SU-DHL-6 (cell line): ENCODE measurements around the gene CST9L.

Experiments used
- H2AFZ ChIP-seq: fragments of 200-600 bp; sonication (generic); 2 replicates; pipeline ENCODE4 v1.6.1; 2014; ENCODE audit warnings: low read depth, mild to moderate bottlenecking, moderate library complexity, mixed read lengths, antibody characterized with exemption, low read length; ENCODE audit not compliant: severe bottlenecking
- H3F3A ChIP-seq: fragments of 200-600 bp; shearing (Covaris generic); 2 replicates; pipeline ENCODE4 v1.6.0; 2016; ENCODE audit warnings: antibody characterized with exemption, mild to moderate bottlenecking; ENCODE audit not compliant: insufficient read depth
- H3K27ac ChIP-seq: fragments of 200-600 bp; sonication (generic); 2 replicates; pipeline ENCODE4 v1.5.1; 2016; ENCODE audit warnings: low read depth, mild to moderate bottlenecking, low read length, moderate library complexity, mixed read lengths
- H3K27me3 ChIP-seq: fragments of 200-600 bp; sonication (generic), shearing (Covaris generic); 2 replicates; pipeline ENCODE4 v1.6.0; 2014; ENCODE audit warnings: mild to moderate bottlenecking, low read length
- H3K36me3 ChIP-seq: fragments of 200-600 bp; sonication (generic); 2 replicates; pipeline ENCODE4 v1.6.1; 2014; ENCODE audit warnings: mild to moderate bottlenecking, low read length, mixed read lengths
- H3K4me2 ChIP-seq: fragments of 300-600, 200-600 bp; shearing (Covaris generic), sonication (generic); 2 replicates; pipeline ENCODE4 v1.6.0; 2014; ENCODE audit warnings: low read length, low read depth, mild to moderate bottlenecking; ENCODE audit not compliant: poor library complexity, severe bottlenecking
- H3K4me3 ChIP-seq: fragments of 200-600 bp; sonication (generic); 2 replicates; pipeline ENCODE4 v1.5.1; 2014; ENCODE audit warnings: antibody characterized with exemption, low read length, mild to moderate bottlenecking, mixed read lengths; ENCODE audit not compliant: insufficient read depth, poor library complexity, severe bottlenecking
- H3K79me2 ChIP-seq: fragments of 200-600 bp; sonication (generic); 2 replicates; pipeline ENCODE4 v1.6.1; 2014; ENCODE audit warnings: mild to moderate bottlenecking, low read length, moderate library complexity; ENCODE audit not compliant: insufficient read depth
- H3K9ac ChIP-seq: fragments of 200-600 bp; sonication (generic); 2 replicates; pipeline ENCODE4 v1.7.0; 2014; ENCODE audit warnings: mild to moderate bottlenecking, low read length
- H3K9me2 ChIP-seq: fragments of 200-600 bp; sonication (generic); replicated peaks from 2 replicates; pipeline ENCODE4 v1.6.1; 2014; ENCODE audit warnings: low read length; ENCODE audit not compliant: insufficient read depth
- H3K9me3 ChIP-seq: fragments of 200-600 bp; sonication (generic); 2 replicates; pipeline ENCODE4 v1.6.1; 2014; ENCODE audit warnings: low read length, mixed read lengths; ENCODE audit not compliant: insufficient read depth
- H4K20me1 ChIP-seq: fragments of 200-600 bp; sonication (generic); 2 replicates; pipeline ENCODE4 v1.6.1; 2014; ENCODE audit warnings: low read depth, mild to moderate bottlenecking, antibody characterized with exemption, low read length, moderate library complexity, mixed read lengths
- EZH2phosphoT487 ChIP-seq: fragments of 200-600 bp; sonication (generic), shearing (Covaris generic); conservative IDR thresholded peaks from 2 replicates; pipeline ENCODE4 v1.6.1; 2018; ENCODE audit warnings: mild to moderate bottlenecking, antibody characterized with exemption, low read length, moderate library complexity, mixed read lengths
- TF ChIP-seq, protein P1 (sequence below): fragments of 200-600 bp; sonication (generic); IDR thresholded peaks from one replicate; pipeline ENCODE4 v1.5.1; 2017; ENCODE audit warnings: antibody characterized with exemption, mild to moderate bottlenecking, low read length, moderate library complexity; ENCODE audit not compliant: insufficient read depth, poor library complexity, severe bottlenecking

The CST9L gene

DNA sequence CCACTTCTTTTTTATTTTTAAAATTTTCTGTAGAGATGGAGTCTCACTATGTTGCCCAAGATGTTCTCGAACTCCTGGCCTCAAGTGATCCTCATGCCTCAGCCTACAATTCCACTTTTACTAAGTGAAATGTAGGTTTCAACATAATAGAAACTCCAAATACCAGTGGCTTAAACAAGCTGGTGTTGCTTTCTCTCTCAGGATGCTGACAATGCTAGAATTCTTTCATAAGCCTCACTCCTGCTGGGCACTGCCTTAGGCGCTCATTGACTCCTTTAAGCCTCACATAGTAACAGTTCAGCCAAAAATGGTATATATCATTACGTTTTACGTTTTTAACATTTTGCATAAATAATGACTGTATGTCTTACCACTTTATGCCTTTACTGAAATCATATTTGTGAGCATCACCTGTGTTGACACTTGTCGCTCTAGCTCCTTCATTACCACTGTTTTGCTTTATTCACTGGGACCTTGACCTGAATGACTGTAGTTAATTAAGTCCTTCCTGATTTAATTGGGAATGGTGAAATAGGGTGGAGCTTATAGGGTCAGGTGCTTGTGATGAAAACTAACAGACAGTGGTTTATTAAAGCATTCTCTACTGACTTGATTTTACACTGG lies 41.3 kb upstream of the CST9L start:
- H3K27me3 ChIP-seq = no peaks in the 10 kb centered on the region
- H3K27ac ChIP-seq = no peak overlapping the region

DNA sequence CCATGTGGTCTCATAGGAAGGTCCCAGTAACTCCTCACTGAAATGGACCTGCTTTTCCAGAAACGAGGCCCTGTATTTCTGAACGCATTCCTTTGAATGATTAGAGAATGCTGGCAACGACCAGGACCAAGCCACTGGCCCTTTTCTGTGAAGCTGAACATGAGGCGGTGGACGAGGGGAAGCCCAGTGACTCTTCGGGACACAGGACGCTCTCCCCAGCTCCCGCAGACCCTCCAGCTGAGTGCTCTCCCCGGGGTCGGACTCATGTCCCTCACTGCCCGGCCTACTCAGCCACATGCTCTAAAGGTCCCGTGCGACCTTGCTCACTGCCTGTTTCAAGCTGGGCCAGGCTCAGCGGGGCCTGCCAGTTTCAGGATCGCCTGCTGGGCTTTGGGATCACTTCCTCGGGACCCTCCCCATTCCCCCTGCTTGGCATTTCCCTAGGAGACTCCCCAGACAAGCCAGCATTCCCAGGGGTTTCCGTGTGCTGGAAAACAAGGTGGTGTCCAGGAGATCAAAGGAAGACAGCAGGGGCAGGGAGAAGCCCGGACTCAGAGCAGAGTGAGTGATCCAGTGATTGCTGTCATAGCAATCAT lies 40.1 kb upstream of the CST9L start:
- no peaks in the 10 kb centered on the region for H4K20me1 ChIP-seq
- H3K79me2 ChIP-seq = no peaks in the 10 kb centered on the region
- no peak overlapping the region for H3K27ac ChIP-seq
- H3K9me3 ChIP-seq = no peaks in the 10 kb centered on the region
- H3K4me3 ChIP-seq = no peak overlapping the region
- no peaks in the 10 kb centered on the region for H3K27me3 ChIP-seq
- no peak overlapping the region for H3K9ac ChIP-seq
- TF ChIP-seq, protein P1, sequence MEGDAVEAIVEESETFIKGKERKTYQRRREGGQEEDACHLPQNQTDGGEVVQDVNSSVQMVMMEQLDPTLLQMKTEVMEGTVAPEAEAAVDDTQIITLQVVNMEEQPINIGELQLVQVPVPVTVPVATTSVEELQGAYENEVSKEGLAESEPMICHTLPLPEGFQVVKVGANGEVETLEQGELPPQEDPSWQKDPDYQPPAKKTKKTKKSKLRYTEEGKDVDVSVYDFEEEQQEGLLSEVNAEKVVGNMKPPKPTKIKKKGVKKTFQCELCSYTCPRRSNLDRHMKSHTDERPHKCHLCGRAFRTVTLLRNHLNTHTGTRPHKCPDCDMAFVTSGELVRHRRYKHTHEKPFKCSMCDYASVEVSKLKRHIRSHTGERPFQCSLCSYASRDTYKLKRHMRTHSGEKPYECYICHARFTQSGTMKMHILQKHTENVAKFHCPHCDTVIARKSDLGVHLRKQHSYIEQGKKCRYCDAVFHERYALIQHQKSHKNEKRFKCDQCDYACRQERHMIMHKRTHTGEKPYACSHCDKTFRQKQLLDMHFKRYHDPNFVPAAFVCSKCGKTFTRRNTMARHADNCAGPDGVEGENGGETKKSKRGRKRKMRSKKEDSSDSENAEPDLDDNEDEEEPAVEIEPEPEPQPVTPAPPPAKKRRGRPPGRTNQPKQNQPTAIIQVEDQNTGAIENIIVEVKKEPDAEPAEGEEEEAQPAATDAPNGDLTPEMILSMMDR = no peak
- TF ChIP-seq EZH2phosphoT487 = no peak
- no peaks in the 10 kb centered on the region for H3K9me2 ChIP-seq
- no peak overlapping the region for H3K4me2 ChIP-seq
- no peak overlapping the region for H2AFZ ChIP-seq
- no peaks in the 10 kb centered on the region for H3F3A ChIP-seq
- no peaks in the 10 kb centered on the region for H3K36me3 ChIP-seq

More for the DNA sequence above, 41.3 kb upstream of the CST9L start:
- Histone ChIP-seq H3K4me3 (no peak overlapping the region), H3K4me2 (no peak overlapping the region), H2AFZ (no peak overlapping the region), H3K79me2 (no peaks in the 10 kb centered on the region), H3K9ac (no peak overlapping the region), H3K9me2 (no peaks in the 10 kb centered on the region), H4K20me1 (no peaks in the 10 kb centered on the region), H3K36me3 (no peaks in the 10 kb centered on the region), H3F3A (no peaks in the 10 kb centered on the region), H3K9me3 (no peaks in the 10 kb centered on the region)
- no peak for TF ChIP-seq EZH2phosphoT487
- TF ChIP-seq, protein P1 = no peak

DNA sequence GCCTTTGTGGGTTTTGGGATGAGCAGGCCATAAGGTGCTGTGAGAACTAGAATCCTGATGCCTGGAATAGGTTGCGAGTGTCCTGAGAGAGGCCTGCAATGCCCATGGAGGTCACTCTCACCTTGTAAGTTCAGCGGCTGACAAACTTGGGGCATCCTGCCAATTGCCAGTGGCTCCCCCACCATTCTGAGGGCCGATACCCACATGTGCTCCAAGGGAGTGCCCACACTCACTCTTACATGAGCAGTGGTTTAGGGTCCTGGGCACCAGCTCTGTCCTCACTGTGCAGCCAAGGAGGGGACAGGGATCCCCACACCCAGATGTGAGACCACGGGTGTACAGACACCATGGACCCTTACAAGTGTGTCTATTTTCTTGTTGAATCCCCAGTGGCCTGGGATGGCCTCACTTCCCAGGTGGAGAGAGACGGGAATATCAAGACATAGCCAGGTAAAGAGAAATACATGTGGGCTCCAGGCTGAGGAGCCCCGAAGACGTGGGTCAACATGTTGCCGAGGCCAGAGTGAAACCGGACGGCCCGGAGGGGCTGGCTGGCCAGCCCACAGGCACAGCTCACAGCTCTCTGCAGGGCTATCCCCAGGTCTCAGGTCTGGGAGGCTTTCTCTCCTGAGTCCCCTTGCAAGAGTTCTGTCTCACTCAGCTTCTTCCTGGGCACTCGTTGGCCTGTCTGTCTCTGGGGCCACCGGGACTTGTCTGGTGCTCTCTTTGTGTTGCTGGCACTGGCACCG lies 39.4 kb upstream of the CST9L start:
- no peaks in the 10 kb centered on the region for H3K36me3 ChIP-seq
- TF ChIP-seq, protein P1 = no peak
- no peak for TF ChIP-seq EZH2phosphoT487
- no peaks in the 10 kb centered on the region for H3F3A ChIP-seq
- H4K20me1 ChIP-seq = no peaks in the 10 kb centered on the region
- H3K4me2 ChIP-seq = no peak overlapping the region
- no peaks in the 10 kb centered on the region for H3K9me3 ChIP-seq
- no peak overlapping the region for H3K27ac ChIP-seq
- no peak overlapping the region for H3K4me3 ChIP-seq
- no peaks in the 10 kb centered on the region for H3K27me3 ChIP-seq
- H3K9me2 ChIP-seq = no peaks in the 10 kb centered on the region
- no peak overlapping the region for H2AFZ ChIP-seq
- no peak overlapping the region for H3K9ac ChIP-seq
- no peaks in the 10 kb centered on the region for H3K79me2 ChIP-seq
